Ovary (tissue), 9 donors: ENCODE data around the gene SF1. TPM values are rescaled to one million over a fixed set of nuclear protein-coding genes. Genes with fewer than 3 reads are reported as not detected.

Experiments
- DNase-seq, 5 donors: peaks; one replicate each; pipeline ENCODE4 v3.0.0-alpha.2; 2019 to 2020
- H3K27ac ChIP-seq, 2 donors: fragments of 200-600 bp; one replicate each; pipeline versions ENCODE4 v1.5.1 to v1.8.0; 2019 to 2022
- H3K27me3 ChIP-seq: fragments of 200-600 bp; one replicate; pipeline ENCODE4 v1.8.0; 2022
- H3K36me3 ChIP-seq: fragments of 200-600 bp; sonication (generic); one replicate; pipeline ENCODE4 v1.5.1; 2019
- H3K4me1 ChIP-seq: one replicate; pipeline ENCODE4 v1.8.1; 2013; ENCODE audit warnings: mild to moderate bottlenecking, moderate library complexity; ENCODE audit not compliant: insufficient read depth
- H3K4me3 ChIP-seq: fragments of 200-600 bp; sonication (generic); one replicate; pipeline ENCODE4 v1.5.1; 2017
- H3K9me3 ChIP-seq, 2 donors: fragments of 200-600 bp in 1 of 2; sonication (generic) in 1 of 2; one replicate each; pipeline versions ENCODE4 v1.5.1 to v1.8.1; 2013 to 2019; ENCODE audit warnings: mild to moderate bottlenecking in 1 of 2, moderate library complexity in 1 of 2
- CTCF ChIP-seq, 3 donors: fragments of 450-650 bp in 2 of 3; fragments of 200-600 bp in 1 of 3; IDR thresholded peaks; one replicate each; pipeline versions ENCODE4 v1.5.1 to v1.8.0; 2016 to 2022; ENCODE audit warnings: antibody characterized with exemption in 3 of 3, mild to moderate bottlenecking in 1 of 3
- EP300 ChIP-seq: sonication (generic); formaldehyde crosslinking; IDR thresholded peaks from one replicate; pipeline ENCODE4 v1.6.1; 2017; ENCODE audit warnings: antibody characterized with exemption
- POLR2A ChIP-seq: fragments of 450-650 bp; IDR thresholded peaks from one replicate; pipeline ENCODE4 v1.6.1; 2017; ENCODE audit warnings: antibody characterized with exemption, mild to moderate bottlenecking, moderate library complexity
- WGBS, 3 donors: extraction: QIAGEN DNeasy Blood & Tissue Kit in 1 of 3; methylation state at CpG; one replicate each; pipeline versions ENCODE4 v1.1.5 to v1.1.7; 2013 to 2017; 5-methylcytosine and 5-hydroxymethylcytosine counted together
- intact Hi-C, 4 donors: fragments of 100-400 bp; cut with DNase I; formaldehyde crosslinking; loops; one replicate each; pipeline versions ENCODE4 v1.11.0 to v1.15.1; 2022 to 2023
- polyA plus RNA-seq, 2 donors: library from polyadenylated mRNA; stranded (reverse); fragments of 200-250 nt in 1 of 2; fragments of 350-450 nt in 1 of 2; fragmentation: Illumina TruSeq in 1 of 2; extraction: RNeasy Lipid Tissue Mini Kit (QIAGEN cat#74804) in 1 of 2; gene quantifications; one replicate each; pipeline ENCODE4 v1.2.3, GENCODE V29; 2013 to 2014
- total RNA-seq, 7 donors: library from RNA; depleted of rRNA in 2 of 7; stranded (reverse); fragments of >200 nt in 2 of 7; fragmentation: NEBNext Ultra II Directional in 3 of 7; extraction: Animal tissue kit (Norgen Biotek cat#: 25700) in 3 of 7; gene quantifications; one replicate each; pipeline versions ENCODE4 v1.1.0 to v1.2.4, GENCODE V29; 2016 to 2023
- donor health status: DM: no; HTN: no; CAD: no; lungs with moderate emphysema.
- donor health status: DM: no; HTN: no; CAD: no.
- donor health status: Bipolar disorder and iron deficiency.
- donor health status: DM: yes; HTN: yes; CAD: no.
- donor health status: DM: no; HTN: no; CAD: no.
- donor health status: DM: yes; HTN: yes; CAD: no.

Gene SF1
- total and polyA plus RNA-seq, 9 donors: 131 to 388 (median 306) TPM

- peaks cover 11% of the 10 kb centered on the region for H3K4me1 ChIP-seq
- intact Hi-C loops: loop anchor here in 1 of 4 donors (5.0 kb wide), 1 partner anchor 36 kb away; the partner anchor contains the start of gene SF1
- H3K36me3 ChIP-seq: no peaks in the 10 kb centered on the region
- no peak for TF ChIP-seq POLR2A
- no peak for TF ChIP-seq CTCF (IDR thresholded peaks at IDR 0.05)
- no peak for TF ChIP-seq EP300
- peak overlapping the region; percentile 44 for H3K4me3 ChIP-seq
- DNase-seq: no peak
- WGBS, 3 donors: 71 to 78% (median 72%) methylated on average over 24 of the region's 24 CpGs
- no peaks in the 10 kb centered on the region for H3K9me3 ChIP-seq
- H3K27me3 ChIP-seq: no peaks in the 10 kb centered on the region
- no peak overlapping the region for H3K27ac ChIP-seq
Observed at GRCh38 chr11:64741375-64742086, 36.8 kb downstream of the SF1 start.

GRCh38 chr11:64739871-64740270, 38.5 kb downstream of the SF1 start:
- no peak for DNase-seq
- no peak overlapping the region for H3K27ac ChIP-seq
- no peaks in the 10 kb centered on the region for H3K9me3 ChIP-seq
- TF ChIP-seq EP300 (no peak), POLR2A (no peak), CTCF (IDR thresholded peaks at IDR 0.05) (no peak)
- H3K27me3 ChIP-seq: no peaks in the 10 kb centered on the region
- WGBS, 3 donors: 91% methylated on average over 12 of the region's 12 CpGs
- intact Hi-C loops: loop anchor here in 1 of 4 donors (5.0 kb wide), 1 partner anchor 37 kb away; the partner anchor contains the start of gene SF1
- H3K4me1 ChIP-seq: peaks cover 4% of the 10 kb centered on the region
- H3K36me3 ChIP-seq: no peaks in the 10 kb centered on the region
- H3K4me3 ChIP-seq: no peak overlapping the region

GRCh38 chr11:64736654-64737053, 41.7 kb downstream of the SF1 start:
- H3K4me1 ChIP-seq: no peaks in the 10 kb centered on the region
- no peaks in the 10 kb centered on the region for H3K27me3 ChIP-seq
- no peak for DNase-seq
- no peak overlapping the region for H3K4me3 ChIP-seq
- no peaks in the 10 kb centered on the region for H3K9me3 ChIP-seq
- TF ChIP-seq EP300 (no peak), POLR2A (no peak), CTCF (IDR thresholded peaks at IDR 0.05) (no peak)
- no peak overlapping the region for H3K27ac ChIP-seq
- WGBS, 3 donors: 92 to 95% (median 93%) methylated on average over 15 of the region's 15 CpGs
- no peaks in the 10 kb centered on the region for H3K36me3 ChIP-seq
- intact Hi-C loops: no loop called here

GRCh38 chr11:64735725-64736259, 42.5 kb downstream of the SF1 start:
- no peaks in the 10 kb centered on the region for H3K36me3 ChIP-seq
- H3K4me1 ChIP-seq: no peaks in the 10 kb centered on the region
- H3K27ac ChIP-seq: no peak overlapping the region
- intact Hi-C loops: no loop called here
- H3K27me3 ChIP-seq: no peaks in the 10 kb centered on the region
- no peaks in the 10 kb centered on the region for H3K9me3 ChIP-seq
- DNase-seq: no peak
- no peak overlapping the region for H3K4me3 ChIP-seq
- 79 to 87% (median 82%) methylated on average over 9 of the region's 9 CpGs for WGBS, 3 donors
- no peak for TF ChIP-seq CTCF (IDR thresholded peaks at IDR 0.05)
- no peak for TF ChIP-seq EP300
- TF ChIP-seq POLR2A: no peak
